Measurements from ENCODE around the gene SH3BP1. TPM values are rescaled to one million over a fixed set of nuclear protein-coding genes. Genes with fewer than 3 reads are reported as not detected.

The SH3BP1 gene
- total and polyA plus RNA-seq, 2 of the 13 experiments (the other 11 are each of a cell fraction or from before 2014, with no cell fraction given): 8.4 to 18.5 TPM

GRCh38 chr22:37686002-37686982 is 46.8 kb downstream of the SH3BP1 start, which contains the start of gene NOL12 (continued):
- TF ChIP-seq, protein P1, sequence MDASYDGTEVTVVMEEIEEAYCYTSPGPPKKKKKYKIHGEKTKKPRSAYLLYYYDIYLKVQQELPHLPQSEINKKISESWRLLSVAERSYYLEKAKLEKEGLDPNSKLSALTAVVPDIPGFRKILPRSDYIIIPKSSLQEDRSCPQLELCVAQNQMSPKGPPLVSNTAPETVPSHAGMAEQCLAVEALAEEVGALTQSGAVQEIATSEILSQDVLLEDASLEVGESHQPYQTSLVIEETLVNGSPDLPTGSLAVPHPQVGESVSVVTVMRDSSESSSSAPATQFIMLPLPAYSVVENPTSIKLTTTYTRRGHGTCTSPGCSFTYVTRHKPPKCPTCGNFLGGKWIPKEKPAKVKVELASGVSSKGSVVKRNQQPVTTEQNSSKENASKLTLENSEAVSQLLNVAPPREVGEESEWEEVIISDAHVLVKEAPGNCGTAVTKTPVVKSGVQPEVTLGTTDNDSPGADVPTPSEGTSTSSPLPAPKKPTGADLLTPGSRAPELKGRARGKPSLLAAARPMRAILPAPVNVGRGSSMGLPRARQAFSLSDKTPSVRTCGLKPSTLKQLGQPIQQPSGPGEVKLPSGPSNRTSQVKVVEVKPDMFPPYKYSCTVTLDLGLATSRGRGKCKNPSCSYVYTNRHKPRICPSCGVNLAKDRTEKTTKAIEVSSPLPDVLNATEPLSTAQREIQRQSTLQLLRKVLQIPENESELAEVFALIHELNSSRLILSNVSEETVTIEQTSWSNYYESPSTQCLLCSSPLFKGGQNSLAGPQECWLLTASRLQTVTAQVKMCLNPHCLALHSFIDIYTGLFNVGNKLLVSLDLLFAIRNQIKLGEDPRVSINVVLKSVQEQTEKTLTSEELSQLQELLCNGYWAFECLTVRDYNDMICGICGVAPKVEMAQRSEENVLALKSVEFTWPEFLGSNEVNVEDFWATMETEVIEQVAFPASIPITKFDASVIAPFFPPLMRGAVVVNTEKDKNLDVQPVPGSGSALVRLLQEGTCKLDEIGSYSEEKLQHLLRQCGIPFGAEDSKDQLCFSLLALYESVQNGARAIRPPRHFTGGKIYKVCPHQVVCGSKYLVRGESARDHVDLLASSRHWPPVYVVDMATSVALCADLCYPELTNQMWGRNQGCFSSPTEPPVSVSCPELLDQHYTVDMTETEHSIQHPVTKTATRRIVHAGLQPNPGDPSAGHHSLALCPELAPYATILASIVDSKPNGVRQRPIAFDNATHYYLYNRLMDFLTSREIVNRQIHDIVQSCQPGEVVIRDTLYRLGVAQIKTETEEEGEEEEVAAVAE (CRISPR knock-in tag; IDR thresholded peaks at IDR 0.05; ENCODE audit: borderline replicate concordance): peak; percentile 64; the same call in 1 of the 2 replicates
- TF ChIP-seq PHF5A (CRISPR knock-in tag; IDR thresholded peaks at IDR 0.05; ENCODE audit: low read depth, unreplicated experiment) (peak; percentile 57), KLF6 (CRISPR knock-in tag; IDR thresholded peaks at IDR 0.05) (no peak), ZNF557 (CRISPR knock-in tag; IDR thresholded peaks at IDR 0.05) (no peak), ELF4 (CRISPR knock-in tag; IDR thresholded peaks at IDR 0.05; ENCODE audit: borderline replicate concordance) (peak; percentile 90; the same call in 1 of the 2 replicates), PCBP2 (optimal IDR thresholded peaks at IDR 0.05; ENCODE audit: low read depth, low read length, poor library complexity, severe bottlenecking) (no peak), ZNF7 (CRISPR knock-in tag; IDR thresholded peaks at IDR 0.05) (no peak), ZNF292 (CRISPR knock-in tag; IDR thresholded peaks at IDR 0.05; ENCODE audit: borderline replicate concordance, low read depth) (no peak), PITX1 (CRISPR knock-in tag; IDR thresholded peaks at IDR 0.05) (peak; percentile 74; the same call in 1 of the 2 replicates), SMAD9 (CRISPR knock-in tag; IDR thresholded peaks at IDR 0.05) (no peak), NR2C2 (CRISPR knock-in tag; IDR thresholded peaks at IDR 0.05; ENCODE audit: borderline replicate concordance) (peak; percentile 60; the same call in 1 of the 2 replicates)
- TF ChIP-seq, protein P2, sequence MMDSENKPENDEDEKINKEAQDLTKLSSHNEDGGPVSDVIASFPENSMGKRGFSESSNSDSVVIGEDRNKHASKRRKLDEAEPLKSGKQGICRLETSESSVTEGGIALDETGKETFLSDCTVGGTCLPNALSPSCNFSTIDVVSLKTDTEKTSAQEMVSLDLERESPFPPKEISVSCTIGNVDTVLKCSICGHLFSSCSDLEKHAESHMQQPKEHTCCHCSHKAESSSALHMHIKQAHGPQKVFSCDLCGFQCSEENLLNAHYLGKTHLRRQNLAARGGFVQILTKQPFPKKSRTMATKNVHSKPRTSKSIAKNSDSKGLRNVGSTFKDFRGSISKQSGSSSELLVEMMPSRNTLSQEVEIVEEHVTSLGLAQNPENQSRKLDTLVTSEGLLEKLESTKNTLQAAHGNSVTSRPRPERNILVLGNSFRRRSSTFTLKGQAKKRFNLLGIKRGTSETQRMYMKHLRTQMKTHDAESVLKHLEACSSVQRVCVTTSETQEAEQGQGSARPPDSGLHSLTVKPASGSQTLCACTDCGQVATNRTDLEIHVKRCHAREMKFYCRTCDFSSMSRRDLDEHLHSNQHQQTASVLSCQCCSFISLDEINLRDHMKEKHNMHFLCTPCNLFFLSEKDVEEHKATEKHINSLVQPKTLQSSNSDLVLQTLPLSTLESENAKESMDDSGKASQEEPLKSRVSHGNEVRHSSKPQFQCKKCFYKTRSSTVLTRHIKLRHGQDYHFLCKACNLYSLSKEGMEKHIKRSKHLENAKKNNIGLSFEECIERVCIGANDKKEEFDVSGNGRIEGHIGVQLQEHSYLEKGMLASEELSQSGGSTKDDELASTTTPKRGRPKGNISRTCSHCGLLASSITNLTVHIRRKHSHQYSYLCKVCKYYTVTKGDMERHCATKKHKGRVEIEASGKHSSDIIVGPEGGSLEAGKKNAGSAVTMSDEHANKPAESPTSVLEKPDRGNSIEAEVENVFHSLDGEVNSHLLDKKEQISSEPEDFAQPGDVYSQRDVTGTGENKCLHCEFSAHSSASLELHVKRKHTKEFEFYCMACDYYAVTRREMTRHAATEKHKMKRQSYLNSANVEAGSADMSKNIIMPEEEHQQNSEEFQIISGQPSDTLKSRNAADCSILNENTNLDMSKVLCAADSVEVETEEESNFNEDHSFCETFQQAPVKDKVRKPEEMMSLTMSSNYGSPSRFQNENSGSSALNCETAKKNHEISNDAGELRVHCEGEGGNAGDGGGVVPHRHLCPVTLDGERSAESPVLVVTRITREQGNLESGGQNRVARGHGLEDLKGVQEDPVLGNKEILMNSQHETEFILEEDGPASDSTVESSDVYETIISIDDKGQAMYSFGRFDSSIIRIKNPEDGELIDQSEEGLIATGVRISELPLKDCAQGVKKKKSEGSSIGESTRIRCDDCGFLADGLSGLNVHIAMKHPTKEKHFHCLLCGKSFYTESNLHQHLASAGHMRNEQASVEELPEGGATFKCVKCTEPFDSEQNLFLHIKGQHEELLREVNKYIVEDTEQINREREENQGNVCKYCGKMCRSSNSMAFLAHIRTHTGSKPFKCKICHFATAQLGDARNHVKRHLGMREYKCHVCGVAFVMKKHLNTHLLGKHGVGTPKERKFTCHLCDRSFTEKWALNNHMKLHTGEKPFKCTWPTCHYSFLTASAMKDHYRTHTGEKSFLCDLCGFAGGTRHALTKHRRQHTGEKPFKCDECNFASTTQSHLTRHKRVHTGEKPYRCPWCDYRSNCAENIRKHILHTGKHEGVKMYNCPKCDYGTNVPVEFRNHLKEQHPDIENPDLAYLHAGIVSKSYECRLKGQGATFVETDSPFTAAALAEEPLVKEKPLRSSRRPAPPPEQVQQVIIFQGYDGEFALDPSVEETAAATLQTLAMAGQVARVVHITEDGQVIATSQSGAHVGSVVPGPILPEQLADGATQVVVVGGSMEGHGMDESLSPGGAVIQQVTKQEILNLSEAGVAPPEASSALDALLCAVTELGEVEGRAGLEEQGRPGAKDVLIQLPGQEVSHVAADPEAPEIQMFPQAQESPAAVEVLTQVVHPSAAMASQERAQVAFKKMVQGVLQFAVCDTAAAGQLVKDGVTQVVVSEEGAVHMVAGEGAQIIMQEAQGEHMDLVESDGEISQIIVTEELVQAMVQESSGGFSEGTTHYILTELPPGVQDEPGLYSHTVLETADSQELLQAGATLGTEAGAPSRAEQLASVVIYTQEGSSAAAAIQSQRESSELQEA (CRISPR knock-in tag; IDR thresholded peaks at IDR 0.05; ENCODE audit: not compliant biosample characterization): peak; percentile 38
- TF ChIP-seq, protein P3, sequence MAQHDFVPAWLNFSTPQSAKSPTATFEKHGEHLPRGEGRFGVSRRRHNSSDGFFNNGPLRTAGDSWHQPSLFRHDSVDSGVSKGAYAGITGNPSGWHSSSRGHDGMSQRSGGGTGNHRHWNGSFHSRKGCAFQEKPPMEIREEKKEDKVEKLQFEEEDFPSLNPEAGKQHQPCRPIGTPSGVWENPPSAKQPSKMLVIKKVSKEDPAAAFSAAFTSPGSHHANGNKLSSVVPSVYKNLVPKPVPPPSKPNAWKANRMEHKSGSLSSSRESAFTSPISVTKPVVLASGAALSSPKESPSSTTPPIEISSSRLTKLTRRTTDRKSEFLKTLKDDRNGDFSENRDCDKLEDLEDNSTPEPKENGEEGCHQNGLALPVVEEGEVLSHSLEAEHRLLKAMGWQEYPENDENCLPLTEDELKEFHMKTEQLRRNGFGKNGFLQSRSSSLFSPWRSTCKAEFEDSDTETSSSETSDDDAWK (CRISPR knock-in tag; IDR thresholded peaks at IDR 0.05): no peak

All from HepG2 (cell line).